OCI-M2 (cell line): ENCODE measurements around the gene IGFALS.

Source experiments
- DNase-seq: peaks from one replicate; lab custom pipeline; 2025; ENCODE audit not compliant: unreplicated experiment; lab: John Stamatoyannopoulos, UW

IGFALS gene

DNA sequence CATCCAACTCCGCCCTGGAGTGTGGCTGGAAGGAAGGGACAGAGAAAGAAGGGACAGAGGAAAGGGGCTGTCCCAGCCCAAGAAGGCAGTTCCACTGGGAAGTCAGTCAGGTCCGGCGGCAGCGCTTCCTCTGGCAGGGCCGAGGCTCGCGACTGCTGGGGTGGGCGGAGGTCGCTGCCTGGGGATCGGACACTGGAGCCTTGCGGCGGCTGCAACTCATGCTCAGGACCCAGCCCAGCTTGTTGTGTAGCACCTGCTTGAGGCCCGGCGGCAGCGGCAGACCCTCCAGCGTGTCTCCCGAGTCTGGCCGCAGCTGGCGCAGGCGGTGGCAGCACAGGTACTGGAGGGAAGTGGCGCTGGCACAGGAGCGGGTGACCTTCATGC is 16.5 kb downstream of the IGFALS start:
- DNase-seq: no peak

DNA sequence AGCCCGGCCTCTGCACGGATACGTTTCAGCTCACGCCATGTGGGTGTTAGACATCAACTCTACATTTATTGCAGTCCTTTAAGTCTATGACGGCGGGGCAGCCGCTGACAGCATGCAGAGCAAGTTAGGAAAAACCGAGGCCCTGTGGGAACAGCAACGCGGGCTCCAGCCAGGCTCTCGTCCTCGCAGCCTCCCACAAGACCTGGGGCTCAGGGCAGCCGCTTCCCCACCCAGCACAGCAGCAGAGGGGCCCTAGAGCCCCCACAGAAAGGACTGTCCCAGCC is 16.9 kb downstream of the IGFALS start:
- no peak for DNase-seq

DNA sequence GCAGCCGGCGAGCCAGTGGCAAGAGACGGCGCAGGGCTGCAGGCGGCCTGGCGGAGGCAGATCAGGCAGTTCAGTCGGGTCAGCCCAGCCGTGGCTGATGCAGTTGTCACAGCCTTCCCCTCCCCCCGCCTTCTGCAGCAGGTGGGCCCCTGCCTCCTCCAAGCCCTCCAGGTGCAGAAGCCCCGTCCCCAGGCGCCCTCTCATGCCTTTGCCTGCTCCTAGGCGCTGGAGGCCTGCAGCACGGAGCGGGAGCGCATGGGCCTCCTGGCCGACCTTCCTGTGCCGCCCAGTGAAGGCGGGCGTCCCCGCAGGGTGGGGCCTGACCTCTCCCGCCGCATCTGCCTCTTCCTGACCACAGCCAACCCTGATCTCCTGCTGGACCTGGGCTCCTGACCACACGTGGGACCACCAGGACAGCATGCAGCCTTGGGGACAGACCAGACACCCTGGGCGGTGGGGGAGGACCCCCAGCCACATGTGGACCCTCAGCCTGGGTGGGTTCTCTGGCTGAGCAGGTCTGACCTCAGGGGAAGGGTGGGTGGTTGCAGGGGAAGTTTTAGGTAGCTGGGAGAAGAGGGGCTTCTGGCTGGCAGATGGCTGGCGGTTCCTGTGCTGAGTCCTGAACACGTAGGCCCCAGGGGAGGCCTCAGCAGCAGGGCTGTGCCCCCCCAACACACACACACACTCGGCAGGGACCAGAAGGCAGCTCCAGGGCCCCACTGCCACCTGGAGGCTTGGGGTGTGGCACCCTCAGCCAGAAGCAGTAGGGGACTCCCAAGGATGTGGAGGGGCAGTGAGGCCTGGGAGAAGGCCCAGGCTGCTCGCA is 17.4 kb downstream of the IGFALS start:
- DNase-seq: no peak

DNA sequence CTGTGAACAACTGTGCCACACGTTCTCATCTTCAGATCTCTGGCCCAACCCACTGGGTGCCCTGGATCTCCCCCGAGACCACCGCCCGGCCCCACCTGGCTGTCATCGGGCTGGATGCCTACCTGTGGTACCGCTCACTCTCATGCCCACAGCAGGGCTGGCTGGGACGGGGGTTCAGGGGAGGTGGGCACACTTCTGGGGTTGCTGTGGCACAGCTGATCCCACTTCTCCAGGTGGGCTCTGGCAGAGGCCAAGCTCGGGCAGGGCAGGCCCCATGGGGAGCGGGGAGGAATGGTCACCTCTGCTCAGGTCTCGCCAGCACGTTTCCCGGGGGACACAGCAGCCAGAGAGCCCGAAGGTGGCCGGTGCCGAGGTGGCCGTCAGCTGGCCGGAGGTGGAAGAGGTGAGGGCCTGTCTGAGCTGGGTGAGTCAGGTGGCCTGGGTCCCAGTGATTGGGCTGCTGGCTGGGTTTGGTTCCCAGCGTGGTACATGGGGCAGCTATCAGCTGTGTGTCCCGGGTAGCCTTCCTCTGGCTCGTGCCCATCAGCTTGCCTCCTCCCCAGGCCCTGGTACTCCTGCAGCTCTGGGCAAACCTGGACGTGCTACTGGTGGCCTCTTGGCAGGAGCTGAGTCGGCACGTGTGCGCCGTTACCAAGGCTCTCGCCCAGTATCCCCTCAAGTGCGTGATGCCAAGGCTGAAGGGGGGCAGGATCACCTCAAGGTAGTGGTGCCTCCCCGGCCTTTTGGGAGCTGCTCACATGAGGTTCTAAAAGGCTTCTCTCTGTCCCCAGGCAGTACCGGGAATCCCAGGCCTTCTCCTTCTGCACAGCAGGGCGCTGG is 18.3 kb downstream of the IGFALS start:
- no peak for DNase-seq

DNA sequence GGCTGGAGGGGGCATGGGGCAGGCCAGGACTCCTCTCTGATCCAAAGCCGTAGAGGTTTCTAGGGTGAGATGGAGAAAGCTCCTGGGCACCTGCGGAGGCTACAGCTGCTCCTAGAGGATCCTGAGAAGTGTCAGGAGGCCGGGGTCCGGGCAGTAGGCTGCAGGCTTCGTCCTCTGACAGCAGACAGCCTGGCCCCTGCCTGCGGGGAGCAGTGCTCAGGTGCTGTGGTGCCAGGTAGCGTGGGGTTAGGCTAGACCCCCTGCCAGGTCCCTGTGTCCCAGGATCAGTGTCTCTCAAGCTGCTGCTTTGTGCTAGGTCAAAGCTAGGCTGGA is 19.1 kb downstream of the IGFALS start:
- no peak for DNase-seq

DNA sequence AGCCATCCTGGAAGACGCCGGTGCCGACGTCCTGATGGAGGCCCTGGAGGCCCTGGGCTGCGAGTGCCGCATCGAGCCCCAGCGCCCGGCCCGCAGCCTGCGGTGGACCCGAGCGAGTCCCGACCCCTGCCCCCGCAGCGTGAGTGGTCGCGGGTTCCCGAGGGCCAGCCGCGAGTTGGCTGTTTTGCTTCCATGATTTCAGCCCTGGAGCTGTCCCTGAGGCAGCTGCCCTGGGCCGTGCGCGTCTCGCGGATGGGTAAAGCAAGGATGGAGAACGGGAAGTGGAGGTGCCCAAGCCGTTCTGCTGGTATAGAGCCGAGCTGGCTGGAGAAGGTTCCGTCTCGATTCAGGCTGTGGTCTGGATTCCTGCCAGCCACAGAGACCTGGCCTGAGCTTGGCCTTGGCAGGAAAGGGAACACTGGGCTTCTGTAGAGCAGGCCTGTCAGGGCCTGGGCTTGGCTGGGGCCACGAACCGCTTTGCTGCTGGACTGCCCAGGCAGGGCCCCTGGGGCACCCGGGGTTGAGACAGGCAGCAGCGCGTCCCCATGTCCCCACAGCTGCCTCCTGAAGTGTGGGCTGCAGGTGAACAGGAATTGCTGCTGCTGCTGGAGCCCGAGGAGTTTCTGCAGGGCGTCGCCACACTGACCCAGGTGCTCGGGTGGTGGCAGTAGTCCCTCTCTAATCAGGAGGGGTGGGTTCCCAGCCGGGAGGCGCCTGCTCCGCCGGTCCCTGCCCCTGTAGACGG is 19.6 kb downstream of the IGFALS start:
- DNase-seq: no peak

DNA sequence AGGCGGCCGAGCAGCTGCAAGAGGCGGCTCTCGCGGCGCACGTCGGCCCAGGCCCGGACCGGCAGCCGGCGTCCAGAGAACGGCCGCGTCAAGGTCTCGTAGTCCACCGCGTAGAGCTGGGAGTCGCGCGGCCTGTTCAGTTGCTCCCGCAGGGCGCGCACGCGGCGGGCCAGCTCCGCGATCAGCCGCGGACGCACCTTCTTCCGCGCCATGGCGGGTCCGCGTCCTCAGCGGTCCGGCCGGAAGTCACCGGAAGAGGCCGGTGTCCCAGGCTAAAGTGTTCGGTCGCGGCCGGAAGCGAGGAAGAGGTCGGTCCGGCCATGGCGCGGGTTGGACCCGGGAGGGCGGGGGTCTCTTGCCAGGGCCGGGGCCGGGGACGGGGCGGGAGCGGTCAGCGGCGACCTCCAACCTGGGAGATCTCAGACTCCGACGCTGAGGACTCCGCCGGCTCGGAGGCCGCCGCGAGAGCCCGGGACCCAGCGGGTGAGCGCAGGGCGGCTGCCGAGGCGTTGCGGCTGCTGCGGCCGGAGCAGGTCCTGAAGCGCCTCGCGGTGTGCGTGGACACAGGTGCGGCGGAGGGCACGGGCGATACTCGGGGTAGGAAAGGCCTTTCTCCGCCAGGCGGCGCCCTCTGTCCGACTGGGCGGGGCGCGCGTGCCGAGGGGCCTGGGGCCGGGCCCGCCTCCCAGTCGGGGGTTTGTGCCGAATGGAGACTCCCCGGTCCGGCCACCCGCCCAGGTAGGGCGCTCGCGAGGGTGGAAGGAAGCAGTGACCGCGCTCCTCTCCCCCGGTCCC is 20.4 kb downstream of the IGFALS start, which contains the start of gene MRPS34:
MRPS34 (minus strand) TSS at position 227 of the 795 bp plus-strand sequence; CDS start at position 212, 15 bp downstream.
- no peak for DNase-seq

DNA sequence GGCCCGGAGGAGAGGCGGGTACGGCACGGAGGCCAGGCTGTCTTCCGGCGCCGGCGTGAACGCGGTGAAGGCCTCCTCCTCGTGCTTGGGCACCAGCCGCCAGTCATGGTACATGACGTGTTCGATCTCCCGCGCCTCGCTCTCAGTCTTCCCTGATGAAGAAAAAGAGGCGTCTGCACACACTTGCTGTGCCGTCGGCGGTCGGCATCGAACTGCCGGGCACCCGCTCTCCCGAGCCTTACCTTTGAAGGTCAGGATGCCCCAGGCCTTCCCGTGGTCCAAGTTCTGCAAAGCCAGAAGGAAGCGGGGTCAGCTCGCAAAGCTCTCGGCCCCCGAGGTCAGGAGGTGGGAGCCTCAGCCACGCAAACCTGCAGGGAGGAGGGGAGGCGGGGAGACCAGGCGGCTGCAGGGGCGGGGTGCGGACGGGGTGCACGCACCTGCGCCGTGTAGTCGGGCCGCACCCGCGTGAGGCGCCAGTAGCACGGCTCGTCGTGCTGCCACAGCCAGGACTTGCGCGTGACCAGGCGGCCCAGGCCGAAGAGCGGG is 21.1 kb downstream of the IGFALS start, which contains the start of gene EME2:
EME2 (plus strand) TSS at position 449 of the 546 bp plus-strand sequence. CDS start 418 bp downstream, outside the sequence.
- no peak for DNase-seq

DNA sequence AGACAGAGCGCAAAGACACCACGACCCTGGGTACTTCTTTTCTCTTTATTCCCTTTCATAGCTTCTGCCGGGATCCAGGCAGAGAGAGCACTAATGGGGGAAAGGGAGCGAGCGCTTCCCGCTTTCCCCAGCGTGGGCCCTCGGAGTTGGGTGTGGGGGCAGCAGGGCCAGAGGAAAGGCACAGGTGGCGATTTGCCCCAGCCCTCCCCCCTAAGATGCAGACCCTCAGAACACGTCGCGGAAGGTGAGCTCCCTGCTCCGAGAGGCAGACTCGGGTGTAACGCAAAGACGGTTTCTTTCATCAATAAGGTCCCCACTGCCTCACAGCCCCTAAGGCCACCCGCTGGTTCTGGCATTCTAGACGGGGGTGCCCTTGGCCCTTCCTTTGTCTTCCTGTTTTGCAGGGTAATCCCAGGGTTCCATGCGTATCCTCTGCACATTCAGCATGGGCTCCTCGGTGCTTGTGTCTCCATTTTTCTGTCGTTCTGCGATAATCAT is 21.6 kb downstream of the IGFALS start:
- DNase-seq: no peak

DNA sequence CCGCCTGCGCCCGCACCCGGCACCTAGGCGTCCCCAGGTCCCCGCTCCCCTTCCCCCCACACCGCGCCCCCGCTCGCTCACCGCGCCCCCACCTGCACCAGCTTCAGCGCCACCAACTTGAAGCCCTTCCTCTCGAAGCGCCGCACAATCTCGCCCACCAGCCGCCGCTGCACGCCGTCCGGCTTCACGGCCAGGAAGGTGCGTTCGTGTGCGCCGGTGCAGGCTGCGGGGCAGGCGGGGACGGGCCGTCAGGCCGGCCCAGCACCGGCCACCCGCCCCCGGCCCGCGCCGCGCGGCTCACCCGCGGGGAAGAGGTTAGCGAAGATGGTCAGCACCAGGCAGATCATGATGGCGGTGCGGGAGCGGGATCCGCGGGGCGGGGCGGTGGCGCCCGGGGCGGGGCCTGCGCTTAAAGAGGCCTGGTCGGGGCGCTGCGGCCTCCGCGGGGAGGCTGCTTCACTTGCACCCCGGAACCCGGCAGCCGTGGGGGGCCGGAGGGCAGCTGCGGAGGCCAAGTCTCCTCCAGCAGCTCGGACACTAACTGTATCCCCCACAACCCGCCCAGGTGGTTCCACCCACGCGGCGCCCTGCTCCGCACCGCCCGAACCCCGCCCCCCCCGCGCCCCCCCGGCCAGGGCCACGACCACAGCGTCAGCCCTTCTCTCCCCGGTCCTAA is 22.2 kb downstream of the IGFALS start, which contains the start of gene NME3:
NME3 (minus strand) TSS at position 356 of the 676 bp plus-strand sequence; CDS start at position 347, 9 bp downstream.
- DNase-seq: no peak

DNA sequence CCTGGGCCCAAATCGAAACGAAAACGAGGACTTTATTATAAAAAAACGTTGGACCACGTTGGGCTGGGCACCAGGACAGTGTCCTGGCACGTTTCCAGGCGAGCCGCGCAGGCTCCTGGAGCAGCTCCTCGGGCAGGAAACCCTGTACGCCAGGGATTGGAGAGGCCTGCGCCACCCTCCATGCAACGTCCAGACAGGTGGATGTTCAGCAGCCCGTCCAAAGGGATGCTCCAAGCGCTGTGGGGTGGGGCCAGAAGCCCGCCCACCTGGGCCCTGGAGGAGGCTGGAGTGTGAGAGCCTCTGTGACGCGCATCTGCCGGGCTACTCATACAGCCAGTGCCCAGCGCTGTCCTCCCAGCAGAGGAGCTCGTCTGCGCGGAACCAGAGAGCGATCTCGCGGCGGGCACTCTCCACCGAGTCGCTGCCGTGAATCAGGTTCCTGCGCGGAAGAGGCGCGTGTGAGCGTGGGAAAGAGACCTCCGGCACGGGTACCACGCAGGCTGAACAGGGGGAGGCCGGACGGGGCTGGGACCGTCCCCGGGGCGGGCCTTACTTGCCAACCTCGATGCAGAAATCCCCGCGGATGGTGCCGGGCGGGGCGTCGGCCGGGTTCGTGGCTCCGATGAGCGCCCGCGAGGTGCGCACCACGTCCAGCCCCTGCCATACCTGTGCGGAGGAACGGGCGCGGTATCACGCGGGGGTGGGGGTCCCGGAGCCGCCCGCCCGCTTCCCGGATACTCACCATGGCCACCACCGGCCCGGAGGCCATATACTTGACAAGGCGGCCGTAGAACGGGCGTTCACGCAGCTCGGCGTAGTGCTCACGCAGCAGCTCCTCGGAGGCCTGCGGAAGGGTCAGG is 22.9 kb downstream of the IGFALS start:
- DNase-seq: no peak

DNA sequence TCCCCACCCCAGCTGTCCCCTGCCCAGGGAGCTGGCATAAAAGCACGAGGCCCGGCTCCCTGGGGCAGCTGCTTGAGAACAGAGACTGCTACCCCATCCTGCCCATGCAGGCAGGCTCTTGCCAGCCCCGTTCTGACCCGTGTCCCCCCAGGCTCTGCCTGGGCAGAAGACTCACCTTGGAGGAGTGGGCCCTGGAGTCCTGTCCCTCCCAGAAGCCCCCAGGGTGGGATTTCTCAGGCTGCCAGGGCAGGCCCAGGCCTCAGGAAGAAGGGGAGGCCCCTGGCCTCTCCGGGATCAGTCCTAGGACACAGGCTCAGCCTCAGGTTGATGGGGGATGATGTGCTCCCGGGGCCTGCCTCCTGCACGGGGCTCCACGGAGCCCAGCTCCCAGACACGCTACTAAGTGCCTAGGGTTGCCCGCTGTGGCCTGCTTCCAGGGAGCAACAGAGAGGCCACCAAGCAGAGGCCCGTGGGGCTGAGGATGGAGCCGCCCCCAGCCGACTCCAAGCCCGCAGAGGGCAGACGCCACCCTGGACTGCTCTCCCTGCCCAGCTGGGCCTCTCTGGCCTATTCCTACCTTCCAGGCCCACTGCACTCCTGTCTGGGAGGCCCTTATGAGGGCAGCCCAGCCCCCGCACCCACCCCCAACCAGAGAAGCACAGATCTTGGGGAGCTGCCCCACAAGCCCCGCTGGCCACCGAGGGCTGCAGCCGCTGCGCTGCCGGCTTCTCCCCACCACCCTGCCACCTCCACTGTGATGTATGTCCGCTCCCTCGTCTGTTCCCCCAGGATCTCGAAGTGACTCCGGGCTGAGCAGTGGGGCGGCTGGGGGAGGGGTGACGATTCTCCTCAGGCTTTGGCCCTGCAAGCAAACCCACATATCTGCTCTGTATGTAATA is 23.9 kb downstream of the IGFALS start:
- no peak for DNase-seq

DNA sequence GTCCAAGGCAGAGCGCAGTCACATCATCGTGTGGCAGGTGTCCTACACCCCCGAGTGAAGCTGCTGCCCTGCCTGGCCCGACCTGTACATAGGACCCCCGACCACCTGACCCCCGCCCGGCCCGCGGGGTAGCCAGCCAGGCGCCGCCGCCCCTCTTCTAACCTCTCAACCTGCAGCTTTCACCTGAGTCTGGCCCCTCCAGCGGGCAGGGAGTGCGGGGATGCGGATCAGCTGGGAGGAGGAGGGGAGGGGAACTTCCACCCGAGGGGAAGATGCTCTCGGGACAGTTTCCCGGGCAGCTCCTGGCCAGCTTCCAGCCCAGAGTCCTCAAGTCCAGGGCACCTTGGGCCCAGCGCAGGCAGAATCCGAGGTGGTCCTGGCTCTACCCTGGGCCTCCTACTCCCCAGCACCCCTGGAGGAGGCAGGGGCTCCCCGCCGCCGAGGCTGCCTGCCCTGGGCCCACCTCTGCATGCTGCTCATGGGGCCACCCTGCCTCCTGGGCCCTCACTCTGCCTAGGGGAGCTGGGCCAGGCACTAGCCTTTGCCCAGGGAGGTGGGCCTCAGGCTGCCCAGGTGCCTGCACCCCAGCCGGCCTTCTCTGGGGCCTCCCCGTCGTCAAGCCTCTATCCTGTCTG is 24.6 kb downstream of the IGFALS start:
- no peak for DNase-seq

DNA sequence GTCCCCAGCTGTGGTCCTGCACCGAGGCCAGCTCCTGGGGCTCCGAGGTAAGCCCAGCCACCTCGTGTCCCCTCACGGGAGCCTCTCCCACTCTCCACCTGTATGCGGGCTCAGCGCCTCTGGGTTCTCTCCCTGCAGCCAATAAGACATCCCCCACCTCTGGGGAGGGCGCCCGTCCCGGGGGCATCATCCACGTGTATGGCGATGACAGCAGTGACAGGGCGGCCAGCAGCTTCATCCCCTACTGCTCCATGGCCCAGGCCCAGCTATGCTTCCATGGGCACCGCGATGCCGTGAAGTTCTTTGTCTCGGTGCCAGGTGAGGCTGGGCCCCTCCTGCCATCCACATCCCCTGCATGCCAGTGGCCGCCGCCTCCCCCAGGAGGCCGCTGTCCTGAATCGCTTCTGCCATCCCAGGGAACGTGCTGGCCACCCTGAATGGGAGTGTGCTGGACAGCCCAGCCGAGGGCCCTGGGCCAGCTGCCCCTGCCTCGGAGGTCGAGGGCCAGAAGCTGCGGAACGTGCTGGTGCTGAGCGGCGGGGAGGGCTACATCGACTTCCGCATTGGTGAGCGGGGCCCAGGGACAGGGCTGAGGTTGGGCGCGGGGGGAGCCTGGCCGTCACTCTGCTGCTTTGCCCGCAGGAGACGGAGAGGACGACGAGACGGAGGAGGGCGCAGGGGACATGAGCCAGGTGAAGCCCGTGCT is 25.3 kb downstream of the IGFALS start:
- no peak for DNase-seq

DNA sequence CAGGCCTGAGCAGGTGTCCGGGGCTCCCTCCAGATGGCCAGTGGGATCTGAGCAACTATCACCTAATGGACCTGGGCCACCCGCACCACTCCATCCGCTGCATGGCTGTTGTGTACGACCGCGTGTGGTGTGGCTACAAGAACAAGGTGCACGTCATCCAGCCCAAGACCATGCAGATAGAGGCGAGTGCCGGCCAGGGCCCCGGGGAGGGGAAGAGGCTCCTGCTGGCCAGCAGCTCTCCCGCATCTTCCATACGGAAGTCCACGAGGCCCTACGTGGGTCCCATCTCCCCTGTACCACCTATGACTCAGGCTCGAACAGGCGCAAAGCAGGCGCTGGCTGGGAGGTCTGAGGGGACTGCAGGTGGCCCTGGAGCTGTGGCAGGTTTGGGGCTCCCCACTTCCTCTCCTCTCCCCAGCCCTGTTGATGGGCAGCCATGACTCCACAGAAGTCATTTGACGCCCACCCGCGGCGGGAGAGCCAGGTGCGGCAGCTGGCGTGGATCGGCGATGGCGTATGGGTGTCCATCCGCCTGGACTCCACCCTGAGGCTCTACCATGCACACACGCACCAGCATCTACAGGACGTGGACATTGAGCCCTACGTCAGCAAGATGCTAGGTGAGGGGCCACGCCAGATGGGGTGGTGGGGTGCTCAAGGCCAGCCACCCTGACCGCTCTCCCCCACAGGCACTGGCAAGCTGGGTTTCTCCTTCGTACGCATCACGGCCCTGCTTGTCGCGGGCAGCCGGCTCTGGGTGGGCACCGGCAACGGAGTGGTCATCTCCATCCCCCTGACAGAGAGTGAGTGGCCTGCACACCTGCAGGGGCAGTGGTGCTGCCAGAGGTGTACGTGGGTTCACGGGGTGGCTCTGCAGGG is 26.1 kb downstream of the IGFALS start:
- DNase-seq: no peak

DNA sequence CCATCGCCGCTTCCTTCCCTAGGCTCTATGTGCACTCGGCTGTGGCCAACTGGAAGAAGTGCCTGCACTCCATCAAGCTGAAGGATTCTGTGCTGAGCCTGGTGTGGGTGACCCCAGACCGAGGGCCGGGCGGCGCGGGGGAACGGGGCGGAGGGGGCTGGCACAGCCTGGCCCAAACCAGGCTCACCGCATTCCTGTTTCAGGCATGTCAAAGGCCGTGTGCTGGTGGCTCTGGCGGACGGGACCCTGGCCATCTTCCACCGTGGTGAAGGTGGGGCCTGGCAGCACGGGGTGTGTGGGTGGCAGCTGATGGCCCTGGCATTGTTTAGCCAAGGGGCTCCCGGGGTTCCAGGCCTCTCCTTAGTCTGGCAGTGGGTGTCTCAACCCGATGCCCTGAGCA is 26.8 kb downstream of the IGFALS start:
- no peak for DNase-seq
